ENCODE results near the gene TMEM242.

The TMEM242 gene

GRCh38 chr6:157287247-157287850, 36.0 kb downstream of the TMEM242 start:
- TF ChIP-seq GATA2 (IDR thresholded peaks at IDR 0.05; ENCODE audit: low read depth, low read length) = no peak

DNA sequence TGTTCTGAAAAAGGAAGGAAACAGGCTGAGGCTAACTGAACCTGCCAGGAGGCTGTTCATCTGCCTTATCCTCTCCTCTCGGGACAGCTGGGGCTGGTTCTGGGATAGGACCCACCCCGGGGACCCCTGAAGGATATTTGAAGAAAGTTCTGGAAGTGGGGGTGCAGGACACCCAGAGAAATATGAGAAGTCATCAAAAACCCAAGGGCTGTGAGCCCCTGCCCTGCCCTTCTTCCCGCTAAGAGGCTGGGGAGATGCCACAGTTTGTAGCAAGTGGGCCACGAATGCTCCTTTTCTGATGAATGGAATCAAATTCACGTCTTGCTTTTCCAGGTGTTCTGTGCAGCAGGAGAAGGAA, 37.9 kb downstream of the TMEM242 start:
- TF ChIP-seq GATA2 (IDR thresholded peaks at IDR 0.05; ENCODE audit: low read depth, low read length) (no peak), GATA3 (IDR thresholded peaks at IDR 0.05; ENCODE audit: low read depth, low read length) (no peak)

GRCh38 chr6:157284738-157285421, 38.4 kb downstream of the TMEM242 start:
- no peak for TF ChIP-seq GATA2 (IDR thresholded peaks at IDR 0.05; ENCODE audit: low read depth, low read length)
- no peak for TF ChIP-seq GATA3 (IDR thresholded peaks at IDR 0.05; ENCODE audit: low read depth, low read length)

- TF ChIP-seq GATA3 (IDR thresholded peaks at IDR 0.05; ENCODE audit: low read depth, low read length) = no peak
- no peak for TF ChIP-seq GATA2 (IDR thresholded peaks at IDR 0.05; ENCODE audit: low read depth, low read length)
Observed at GRCh38 chr6:157283900-157284737, 39.2 kb downstream of the TMEM242 start.

DNA sequence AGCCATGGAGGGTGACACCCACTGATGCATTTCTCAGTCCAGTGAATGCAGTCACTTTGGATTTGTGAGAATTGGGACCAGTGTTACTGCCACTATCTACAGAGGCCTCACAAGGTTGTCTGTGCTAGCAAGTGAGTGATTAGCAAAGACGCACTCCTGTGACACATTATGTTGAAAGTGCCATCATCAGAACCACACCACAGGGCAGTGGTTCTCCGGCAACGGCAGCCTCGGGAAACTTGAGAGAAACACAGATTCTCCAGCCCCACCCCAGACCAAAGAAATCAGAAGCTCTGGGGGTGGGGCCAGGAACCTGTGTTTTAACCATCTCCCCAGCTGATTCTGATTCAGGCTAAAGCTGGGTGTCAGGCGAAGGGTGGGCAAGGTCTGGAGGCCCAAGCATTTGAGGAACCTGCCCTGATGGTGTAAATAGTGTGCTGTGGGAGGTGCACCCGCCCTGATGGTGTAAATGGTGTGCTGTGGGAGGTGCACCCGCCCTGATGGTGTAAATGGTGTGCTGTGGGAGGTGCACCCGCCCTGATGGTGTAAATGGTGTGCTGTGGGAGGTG, 39.9 kb downstream of the TMEM242 start:
- TF ChIP-seq GATA2 (IDR thresholded peaks at IDR 0.05; ENCODE audit: low read depth, low read length) = no peak

- no peak for TF ChIP-seq GATA2 (IDR thresholded peaks at IDR 0.05; ENCODE audit: low read depth, low read length)
- no peak for TF ChIP-seq GATA3 (IDR thresholded peaks at IDR 0.05; ENCODE audit: low read depth, low read length)
Observed at GRCh38 chr6:157282284-157282683, 41.0 kb downstream of the TMEM242 start.

GRCh38 chr6:157281570-157281969, 41.7 kb downstream of the TMEM242 start:
- no peak for TF ChIP-seq GATA2 (IDR thresholded peaks at IDR 0.05; ENCODE audit: low read depth, low read length)
- no peak for TF ChIP-seq GATA3 (IDR thresholded peaks at IDR 0.05; ENCODE audit: low read depth, low read length)

GRCh38 chr6:157280947-157281346, 42.4 kb downstream of the TMEM242 start:
- TF ChIP-seq GATA3 (IDR thresholded peaks at IDR 0.05; ENCODE audit: low read depth, low read length) (no peak), GATA2 (IDR thresholded peaks at IDR 0.05; ENCODE audit: low read depth, low read length) (no peak)

- TF ChIP-seq GATA3 (IDR thresholded peaks at IDR 0.05; ENCODE audit: low read depth, low read length) (no peak), GATA2 (IDR thresholded peaks at IDR 0.05; ENCODE audit: low read depth, low read length) (no peak)
Observed at GRCh38 chr6:157280157-157280556, 43.2 kb downstream of the TMEM242 start.

GRCh38 chr6:157278171-157278570, 45.1 kb downstream of the TMEM242 start:
- TF ChIP-seq GATA3 (IDR thresholded peaks at IDR 0.05; ENCODE audit: low read depth, low read length) (no peak), GATA2 (IDR thresholded peaks at IDR 0.05; ENCODE audit: low read depth, low read length) (no peak)

GRCh38 chr6:157276731-157277130, 46.6 kb downstream of the TMEM242 start:
- TF ChIP-seq GATA2 (IDR thresholded peaks at IDR 0.05; ENCODE audit: low read depth, low read length) (no peak), GATA3 (IDR thresholded peaks at IDR 0.05; ENCODE audit: low read depth, low read length) (no peak)

DNA sequence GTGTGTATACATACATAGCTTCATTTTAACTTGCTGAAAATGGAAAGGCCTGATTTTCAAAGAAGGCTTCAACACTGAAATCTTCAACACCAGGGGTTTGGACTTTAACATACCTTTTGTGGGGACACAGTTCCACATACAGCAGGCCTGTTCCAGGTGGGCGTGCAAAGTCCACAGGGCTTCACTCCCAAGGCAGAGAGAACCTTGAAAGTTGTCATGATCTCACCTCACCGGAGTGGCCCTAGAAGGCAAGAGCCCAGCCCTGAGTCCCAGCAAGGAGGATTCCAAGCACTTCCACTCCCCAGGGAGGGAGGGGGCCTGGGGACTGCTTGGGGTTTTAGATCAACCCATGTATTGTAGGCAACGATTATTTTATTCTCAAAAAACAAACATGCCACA, 47.2 kb downstream of the TMEM242 start:
- TF ChIP-seq GATA3 (IDR thresholded peaks at IDR 0.05; ENCODE audit: low read depth, low read length) (no peak), GATA2 (IDR thresholded peaks at IDR 0.05; ENCODE audit: low read depth, low read length) (no peak)

DNA sequence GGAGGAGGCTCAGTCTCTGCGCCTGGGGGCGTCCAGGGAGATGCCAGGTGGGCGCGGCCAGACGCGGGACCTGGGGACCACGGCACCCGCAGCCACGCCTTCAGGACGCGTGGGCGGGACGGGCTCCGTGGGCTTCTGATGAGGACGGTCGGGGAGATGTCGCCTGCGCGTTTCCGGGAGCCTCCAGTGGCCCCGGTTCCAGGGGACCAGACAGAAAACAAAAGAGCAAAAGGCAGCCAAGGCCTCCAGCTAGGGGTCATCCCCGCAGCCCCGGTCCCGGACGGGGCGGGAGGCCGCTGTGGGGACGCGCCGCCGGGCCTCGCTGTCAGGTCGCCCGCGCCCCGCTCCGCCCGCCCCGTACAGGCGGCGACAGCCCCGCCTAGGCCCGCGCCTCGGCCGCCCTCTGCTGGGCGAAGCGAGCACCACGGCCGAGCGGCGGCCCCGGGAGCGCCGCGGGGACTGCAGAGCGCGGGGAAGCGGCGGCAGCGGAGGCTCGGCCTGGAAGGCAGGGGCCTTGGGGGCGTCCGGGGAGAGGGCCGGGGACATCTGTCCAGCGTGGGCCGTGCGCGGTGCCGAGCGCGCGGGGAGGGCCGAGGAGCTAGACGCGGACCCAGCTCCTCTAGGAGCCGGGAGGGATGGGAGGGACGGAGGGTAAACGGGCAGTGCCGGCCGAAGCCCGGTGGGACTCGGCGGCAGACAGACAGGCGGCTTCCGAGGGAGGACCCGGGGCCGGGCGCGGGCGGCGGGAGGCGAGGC, 48.7 kb downstream of the TMEM242 start:
- TF ChIP-seq GATA3 (IDR thresholded peaks at IDR 0.05; ENCODE audit: low read depth, low read length) (no peak), GATA2 (IDR thresholded peaks at IDR 0.05; ENCODE audit: low read depth, low read length) (no peak)
